ENCODE results near the gene ST6GALNAC3.
"Not testable (repeated sequence)": the region's sequence is repeated elsewhere in the genome, so short reads cannot be mapped to it uniquely, and the experiment has no call there.

The ST6GALNAC3 gene

GRCh38 chr1:76209238-76209637 lies 134.7 kb downstream of the ST6GALNAC3 start:
- no peak for DNase-seq

- no peak for DNase-seq
Measured at GRCh38 chr1:76209648-76210047, 135.1 kb downstream of the ST6GALNAC3 start.

GRCh38 chr1:76210160-76210559 lies 135.6 kb downstream of the ST6GALNAC3 start:
- no peak for DNase-seq

- no peak for DNase-seq
Measured at GRCh38 chr1:76218888-76219287, 144.3 kb downstream of the ST6GALNAC3 start.

GRCh38 chr1:76219366-76219818 lies 144.8 kb downstream of the ST6GALNAC3 start:
- no peak for DNase-seq

- DNase-seq: no peak
Measured at GRCh38 chr1:76224752-76225151, 150.2 kb downstream of the ST6GALNAC3 start.

- DNase-seq: no peak
Measured at GRCh38 chr1:76225526-76225925, 151.0 kb downstream of the ST6GALNAC3 start.

- no peak for DNase-seq
Measured at GRCh38 chr1:76227621-76228020, 153.1 kb downstream of the ST6GALNAC3 start.

- no peak for DNase-seq
Measured at GRCh38 chr1:76229279-76230005, 154.9 kb downstream of the ST6GALNAC3 start.

- no peak for DNase-seq
Measured at GRCh38 chr1:76230842-76231281, 156.3 kb downstream of the ST6GALNAC3 start.

GRCh38 chr1:76231320-76231719 lies 156.8 kb downstream of the ST6GALNAC3 start:
- no peak for DNase-seq

- DNase-seq: no peak
Measured at GRCh38 chr1:76232666-76233065, 158.1 kb downstream of the ST6GALNAC3 start.

GRCh38 chr1:76234061-76234460 lies 159.5 kb downstream of the ST6GALNAC3 start:
- no peak for DNase-seq

GRCh38 chr1:76237211-76237610 lies 162.7 kb downstream of the ST6GALNAC3 start:
- DNase-seq: no peak

GRCh38 chr1:76238094-76238628 lies 163.6 kb downstream of the ST6GALNAC3 start:
- no peak for DNase-seq

GRCh38 chr1:76239470-76239918 lies 164.9 kb downstream of the ST6GALNAC3 start:
- DNase-seq: no peak

GRCh38 chr1:76240316-76240715 lies 165.8 kb downstream of the ST6GALNAC3 start:
- no peak for DNase-seq

GRCh38 chr1:76242587-76242986 lies 168.0 kb downstream of the ST6GALNAC3 start:
- not testable (repeated sequence) for DNase-seq

GRCh38 chr1:76247261-76247852 lies 172.8 kb downstream of the ST6GALNAC3 start:
- DNase-seq: no peak

- no peak for DNase-seq
Measured at GRCh38 chr1:76250271-76250670, 175.7 kb downstream of the ST6GALNAC3 start.

- no peak for DNase-seq
Measured at GRCh38 chr1:76252431-76252830, 177.9 kb downstream of the ST6GALNAC3 start.

GRCh38 chr1:76254104-76255030 lies 179.8 kb downstream of the ST6GALNAC3 start:
- no peak for DNase-seq

Data from SHP77 (cell line).